Spleen (tissue), 11 donors: Measurements from ENCODE around the gene PIPOX. TPM values are rescaled to one million over a fixed set of nuclear protein-coding genes. Genes with fewer than 3 reads are reported as not detected.

Source experiments
- DNase-seq: peaks from one replicate; pipeline ENCODE4 v3.0.0-alpha.2; 2020
- H3K27ac ChIP-seq, 8 donors: fragments of 200-600 bp; sonication (generic) in 7 of 8; 1 replicate in 4 of 8; 2 replicates in 4 of 8; pipeline versions ENCODE4 v1.5.0 to v1.8.0; 2016 to 2021; ENCODE audit warnings: inconsistent platforms in 4 of 8, mild to moderate bottlenecking in 4 of 8, moderate library complexity in 1 of 8
- H3K27me3 ChIP-seq, 7 donors: fragments of 200-600 bp; sonication (generic) in 6 of 7; replicated peaks in 1 of 7; 1 replicate in 4 of 7; 2 replicates in 3 of 7; pipeline versions ENCODE4 v1.5.0 to v1.8.0; 2016 to 2021; ENCODE audit warnings: inconsistent platforms in 3 of 7, mild to moderate bottlenecking in 1 of 7
- H3K36me3 ChIP-seq, 6 donors: fragments of 200-600 bp; sonication (generic) in 5 of 6; 1 replicate in 4 of 6; 2 replicates in 2 of 6; pipeline versions ENCODE4 v1.5.0 to v1.8.0; 2016 to 2021; ENCODE audit warnings: inconsistent platforms in 2 of 6
- H3K4me1 ChIP-seq, 6 donors: fragments of 200-600 bp; sonication (generic) in 5 of 6; 1 replicate in 3 of 6; 2 replicates in 3 of 6; pipeline versions ENCODE4 v1.5.0 to v1.8.0; 2016 to 2021; ENCODE audit warnings: inconsistent platforms in 3 of 6
- H3K4me3 ChIP-seq, 8 donors: fragments of 200-600 bp; sonication (generic) in 7 of 8; 1 replicate in 4 of 8; 2 replicates in 4 of 8; pipeline versions ENCODE4 v1.5.0 to v1.8.0; 2016 to 2021; ENCODE audit warnings: inconsistent platforms in 4 of 8, mild to moderate bottlenecking in 4 of 8, moderate library complexity in 2 of 8
- H3K9me3 ChIP-seq, 8 donors: fragments of 200-600 bp; sonication (generic) in 7 of 8; 1 replicate in 4 of 8; 2 replicates in 4 of 8; pipeline versions ENCODE4 v1.5.0 to v1.8.0; 2016 to 2021; ENCODE audit warnings: inconsistent platforms in 4 of 8
- POLR2A ChIP-seq, 3 donors: fragments of 450-650 bp; IDR thresholded peaks; one replicate each; pipeline ENCODE4 v1.5.1; 2017; ENCODE audit warnings: antibody characterized with exemption in 3 of 3, mild to moderate bottlenecking in 1 of 3
- POLR2AphosphoS5 ChIP-seq, 3 donors: sonication (generic); formaldehyde crosslinking; IDR thresholded peaks; one replicate each; pipeline ENCODE4 v1.5.1; 2017; ENCODE audit warnings: antibody characterized with exemption in 3 of 3
- WGBS, 5 donors: extraction: QIAGEN DNeasy Blood & Tissue Kit in 3 of 5; methylation state at CpG; one replicate each; pipeline versions ENCODE4 v1.1.5 to v1.1.7; 2013 to 2018; 5-methylcytosine and 5-hydroxymethylcytosine counted together
- intact Hi-C: fragments of 100-400 bp; cut with DNase I; formaldehyde crosslinking; loops from one replicate; pipeline ENCODE4 v1.15.0; 2023; ENCODE audit warnings: low total_unique reads
- polyA plus RNA-seq, 3 donors: library from polyadenylated mRNA; stranded (reverse); fragments of 200-250 nt; gene quantifications; one replicate each; pipeline ENCODE4 v1.2.1, GENCODE V29; 2013
- total RNA-seq, 7 donors: library from RNA; depleted of rRNA in 3 of 7; stranded (reverse); fragments of >200 nt in 3 of 7; fragmentation: NEBNext Ultra II Directional in 4 of 7; extraction: Animal tissue kit (Norgen Biotek cat#: 25700) in 4 of 7; gene quantifications; one replicate each; pipeline versions ENCODE4 v1.1.0 to v1.2.1, GENCODE V29; 2016 to 2021
- TF ChIP-seq, protein P1 (sequence below), 11 experiments: fragments of 200-600 bp in 7 of 11; fragments of 450-650 bp in 4 of 11; sonication (generic) in 4 of 11; IDR thresholded peaks in 8 of 11; conservative IDR thresholded peaks in 3 of 11; 1 replicate in 7 of 11; 2 replicates in 4 of 11; pipeline versions ENCODE4 v1.4.0 to v1.8.0; 2016 to 2021; ENCODE audit warnings: antibody characterized with exemption in 11 of 11, inconsistent platforms in 4 of 11, mild to moderate bottlenecking in 1 of 11
- donor health status: healthy with polysubstance abuse.
- donor health status: DM: no; HTN: no; CAD: no; lungs with moderate emphysema.
- donor health status: DM: no; HTN: no; CAD: no.
- donor health status: Bipolar disorder and iron deficiency.
- donor health status: healthy.
- donor health status: DM: no; HTN: no; CAD: no.
- donor health status: DM: yes; HTN: yes; CAD: no.

Gene PIPOX
- total and polyA plus RNA-seq, 10 donors: 0.64 to 8.3 (median 4.7) TPM

DNA sequence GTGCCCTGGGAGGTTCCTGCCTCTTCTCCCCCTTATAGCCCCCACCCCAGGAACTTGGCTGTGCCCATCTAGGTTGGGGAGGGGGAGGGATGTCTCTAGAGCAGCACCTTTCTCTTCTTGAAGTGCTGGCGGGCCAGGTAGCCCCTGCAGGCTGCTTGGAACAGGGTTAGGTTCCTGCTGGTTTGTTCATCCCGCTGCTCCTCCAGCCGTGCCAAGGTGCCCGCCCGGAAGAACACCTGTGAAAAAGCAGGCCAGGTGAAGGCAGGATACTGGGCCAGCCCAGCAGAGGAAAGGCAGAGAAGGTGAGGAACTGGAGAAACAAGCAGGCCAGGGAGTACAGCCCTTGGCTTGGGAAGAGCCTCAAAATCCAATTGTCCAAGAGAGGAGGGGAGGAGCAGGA, 56.6 kb downstream of the PIPOX start:
- TF ChIP-seq, protein P1, sequence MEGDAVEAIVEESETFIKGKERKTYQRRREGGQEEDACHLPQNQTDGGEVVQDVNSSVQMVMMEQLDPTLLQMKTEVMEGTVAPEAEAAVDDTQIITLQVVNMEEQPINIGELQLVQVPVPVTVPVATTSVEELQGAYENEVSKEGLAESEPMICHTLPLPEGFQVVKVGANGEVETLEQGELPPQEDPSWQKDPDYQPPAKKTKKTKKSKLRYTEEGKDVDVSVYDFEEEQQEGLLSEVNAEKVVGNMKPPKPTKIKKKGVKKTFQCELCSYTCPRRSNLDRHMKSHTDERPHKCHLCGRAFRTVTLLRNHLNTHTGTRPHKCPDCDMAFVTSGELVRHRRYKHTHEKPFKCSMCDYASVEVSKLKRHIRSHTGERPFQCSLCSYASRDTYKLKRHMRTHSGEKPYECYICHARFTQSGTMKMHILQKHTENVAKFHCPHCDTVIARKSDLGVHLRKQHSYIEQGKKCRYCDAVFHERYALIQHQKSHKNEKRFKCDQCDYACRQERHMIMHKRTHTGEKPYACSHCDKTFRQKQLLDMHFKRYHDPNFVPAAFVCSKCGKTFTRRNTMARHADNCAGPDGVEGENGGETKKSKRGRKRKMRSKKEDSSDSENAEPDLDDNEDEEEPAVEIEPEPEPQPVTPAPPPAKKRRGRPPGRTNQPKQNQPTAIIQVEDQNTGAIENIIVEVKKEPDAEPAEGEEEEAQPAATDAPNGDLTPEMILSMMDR (IDR thresholded peaks at IDR 0.05 in 8 of 11, conservative IDR thresholded peaks at IDR 0.05 in 3 of 11): no peak
- TF ChIP-seq POLR2A (IDR thresholded peaks at IDR 0.05): no peak
- Histone ChIP-seq H3K4me1 (no peaks in the 10 kb centered on the region), H3K36me3 (peaks cover 0 to 100% (median 98%) of the 10 kb centered on the region in 6 donors), H3K27ac (no peak overlapping the region), H3K9me3 (no peaks in the 10 kb centered on the region), H3K4me3 (no peak overlapping the region), H3K27me3 (no peaks in the 10 kb centered on the region)
- 85 to 95% (median 94%) methylated on average over 5 of the region's 5 CpGs for WGBS, 5 donors
- intact Hi-C loops: no loop called here
- no peak for DNase-seq

DNA sequence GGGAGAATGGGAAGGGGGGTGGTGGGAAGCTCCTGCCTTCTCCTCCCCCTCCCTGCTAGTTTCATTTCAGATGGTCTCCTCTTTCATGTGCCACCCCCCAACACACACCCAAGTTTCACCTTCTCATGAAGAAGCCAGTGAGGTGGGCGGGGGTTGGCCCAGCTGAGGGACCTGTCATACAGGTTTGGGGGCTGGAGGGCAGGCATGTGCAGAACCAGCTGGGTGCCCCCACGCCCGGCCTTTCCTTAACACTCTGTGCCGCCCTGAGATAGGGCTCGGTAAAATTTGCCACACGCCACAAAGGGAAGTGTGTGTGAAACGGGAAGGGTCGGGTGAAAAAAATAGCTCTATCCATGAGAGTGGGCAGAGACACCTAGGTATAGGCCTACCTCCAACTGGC, 57.4 kb downstream of the PIPOX start:
- intact Hi-C loops: no loop called here
- peaks cover 0 to 100% (median 94%) of the 10 kb centered on the region in 6 donors for H3K36me3 ChIP-seq
- no peak overlapping the region for H3K27ac ChIP-seq
- DNase-seq: no peak
- no peaks in the 10 kb centered on the region for H3K27me3 ChIP-seq
- no peak overlapping the region for H3K4me3 ChIP-seq
- 69 to 88% (median 77%) methylated on average over 8 of the region's 8 CpGs for WGBS, 5 donors
- no peaks in the 10 kb centered on the region for H3K9me3 ChIP-seq
- no peaks in the 10 kb centered on the region for H3K4me1 ChIP-seq
- TF ChIP-seq POLR2A (IDR thresholded peaks at IDR 0.05) (no peak), POLR2AphosphoS5 (IDR thresholded peaks at IDR 0.05) (no peak)
- TF ChIP-seq, protein P1 (IDR thresholded peaks at IDR 0.05 in 8 of 11, conservative IDR thresholded peaks at IDR 0.05 in 3 of 11): no peak

DNA sequence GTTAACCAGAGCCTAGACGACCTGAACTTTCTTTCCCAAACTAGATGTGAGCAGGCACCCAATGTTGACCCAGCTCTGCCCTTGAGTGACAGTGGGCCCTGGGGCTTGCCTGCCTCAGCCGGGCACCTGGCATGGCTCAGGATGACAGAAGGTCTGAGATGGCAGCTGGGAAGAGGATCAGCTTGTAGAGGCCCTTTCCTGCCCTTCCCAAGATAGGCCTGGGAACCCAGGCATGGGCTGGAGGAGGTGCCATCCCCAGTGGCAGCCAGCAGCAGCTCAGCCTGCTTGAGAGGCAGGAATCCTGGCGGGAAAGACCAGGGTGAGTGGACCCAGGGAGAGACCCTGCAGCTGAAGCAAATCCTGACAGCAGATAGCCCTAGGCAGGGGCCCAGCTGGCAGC, 59.1 kb downstream of the PIPOX start:
- intact Hi-C loops: no loop called here
- Histone ChIP-seq H3K36me3 (peaks cover 0 to 100% (median 94%) of the 10 kb centered on the region in 6 donors), H3K9me3 (no peaks in the 10 kb centered on the region), H3K4me1 (no peaks in the 10 kb centered on the region), H3K27ac (no peak overlapping the region), H3K4me3 (no peak overlapping the region), H3K27me3 (no peaks in the 10 kb centered on the region)
- no peak for DNase-seq
- WGBS, 5 donors: 80 to 95% (median 90%) methylated on average over 3 of the region's 3 CpGs
- TF ChIP-seq, protein P1 (IDR thresholded peaks at IDR 0.05 in 8 of 11, conservative IDR thresholded peaks at IDR 0.05 in 3 of 11): no peak
- TF ChIP-seq POLR2A (IDR thresholded peaks at IDR 0.05) (no peak), POLR2AphosphoS5 (IDR thresholded peaks at IDR 0.05) (no peak)

DNA sequence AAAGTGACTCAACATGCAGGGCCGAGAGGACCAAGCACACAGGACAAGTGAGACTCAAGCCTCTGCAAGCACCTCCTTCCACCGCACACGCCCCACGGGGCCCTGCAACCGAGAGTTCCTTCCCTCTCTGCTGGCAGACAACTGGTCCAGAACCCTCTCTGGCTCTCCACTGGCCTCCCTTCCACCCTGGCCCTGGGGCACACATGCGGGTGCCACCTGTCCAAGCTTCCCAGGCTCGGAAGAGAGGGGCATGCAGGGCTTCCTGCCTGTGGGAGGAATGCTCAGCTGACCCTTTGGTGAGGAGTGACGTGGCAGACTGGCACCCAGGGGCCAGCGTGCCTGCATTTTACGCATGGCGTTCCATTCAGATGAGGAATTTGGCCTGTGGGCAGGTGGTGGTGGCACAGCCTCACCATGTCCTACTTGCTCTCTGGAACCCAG, 59.8 kb downstream of the PIPOX start:
- no peak overlapping the region for H3K4me3 ChIP-seq
- TF ChIP-seq POLR2A (IDR thresholded peaks at IDR 0.05): no peak
- TF ChIP-seq, protein P1 (IDR thresholded peaks at IDR 0.05 in 8 of 11, conservative IDR thresholded peaks at IDR 0.05 in 3 of 11): no peak
- peak in 1 of 3 donors; percentile 9 for TF ChIP-seq POLR2AphosphoS5 (IDR thresholded peaks at IDR 0.05)
- H3K36me3 ChIP-seq: peaks cover 0 to 100% (median 88%) of the 10 kb centered on the region in 6 donors
- H3K4me1 ChIP-seq: peaks cover 0 to 4% (median 0%) of the 10 kb centered on the region in 6 donors
- DNase-seq: no peak
- H3K27me3 ChIP-seq: no peaks in the 10 kb centered on the region
- H3K27ac ChIP-seq: no peak overlapping the region
- intact Hi-C loops: no loop called here
- 87 to 93% (median 90%) methylated on average over 9 to 11 of the region's 11 CpGs for WGBS, 5 donors
- no peaks in the 10 kb centered on the region for H3K9me3 ChIP-seq
